ENCODE results near the gene TNRC18.

GRCh38 chr7:5339955-5340354 lies 83.7 kb downstream of the TNRC18 start:
- TF ChIP-seq CTCF (IDR thresholded peaks at IDR 0.05) (no peak), POLR2A (IDR thresholded peaks at IDR 0.05) (no peak), EP300 (IDR thresholded peaks at IDR 0.05) (no peak)
